SHP77 treated with DMSO at 0.1 percent for 48 hours (cell line): ENCODE measurements around the gene TNFAIP3.

Experiments
- DNase-seq: peaks from one replicate; lab custom pipeline; 2025; lab: John Stamatoyannopoulos, UW

The TNFAIP3 gene

DNA sequence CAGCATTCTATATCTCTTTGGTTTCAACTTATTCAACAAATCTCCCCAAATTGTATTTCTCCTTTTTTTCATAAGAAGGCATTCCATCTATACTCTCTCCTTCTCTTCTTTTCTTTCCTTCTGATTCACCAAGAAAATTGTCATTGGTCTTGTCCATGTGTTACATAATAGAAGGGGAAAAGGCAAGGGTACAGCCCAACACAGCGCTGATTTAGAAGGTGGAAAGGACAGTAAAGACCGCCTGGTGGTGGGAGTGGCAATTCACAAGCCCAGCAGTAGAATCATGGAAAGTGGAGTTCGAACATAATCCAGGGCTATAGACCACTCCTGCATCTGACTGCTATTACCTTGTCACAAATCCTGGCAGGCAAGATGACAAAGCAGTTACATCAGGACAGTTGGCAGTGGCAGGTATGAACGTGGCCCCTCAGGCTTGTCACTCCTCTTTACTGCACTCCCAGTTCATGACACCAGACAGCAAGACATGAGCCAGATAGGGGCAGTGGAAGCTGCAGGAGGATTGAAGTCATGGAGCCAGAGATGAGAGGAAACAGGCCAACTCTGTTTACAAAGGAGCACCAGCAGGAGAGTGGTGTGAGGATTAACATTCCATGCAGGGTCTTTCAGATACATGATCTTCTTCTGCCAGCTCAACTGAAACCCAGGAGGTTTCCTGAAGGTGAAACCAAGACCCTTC is 2.1 kb upstream of the TNFAIP3 start:
- no peak for DNase-seq

- DNase-seq, result no peak
Observed at GRCh38 chr6:137866200-137866913, 702 bp upstream of the TNFAIP3 start.

GRCh38 chr6:137867685-137868509 is 838 bp downstream of the TNFAIP3 start:
- no peak for DNase-seq

- no peak for DNase-seq
Observed at GRCh38 chr6:137868721-137869548, 1.9 kb downstream of the TNFAIP3 start.

GRCh38 chr6:137869549-137870307 is 2.7 kb downstream of the TNFAIP3 start:
- DNase-seq, result no peak

DNA sequence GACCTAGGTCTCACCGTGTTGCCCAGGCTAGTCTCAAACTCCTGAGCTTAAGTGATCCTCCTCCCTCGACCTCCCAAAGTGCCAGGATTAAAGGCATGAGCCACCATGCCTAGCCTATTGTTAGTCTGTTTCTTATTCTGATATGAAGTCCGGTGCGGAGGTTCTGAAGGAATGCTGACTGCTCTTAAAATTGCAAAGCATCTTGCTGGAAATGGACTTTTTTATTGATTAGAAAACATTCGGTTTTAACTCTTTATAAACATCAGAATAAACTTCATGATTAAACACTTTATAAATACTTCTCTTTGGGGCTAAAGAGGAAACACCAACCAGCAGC is 3.2 kb downstream of the TNFAIP3 start:
- DNase-seq, result no peak

- no peak for DNase-seq
Observed at GRCh38 chr6:137870744-137871247, 3.7 kb downstream of the TNFAIP3 start.

- no peak for DNase-seq
Observed at GRCh38 chr6:137871291-137871690, 4.2 kb downstream of the TNFAIP3 start.

GRCh38 chr6:137871831-137872454 is 4.9 kb downstream of the TNFAIP3 start:
- no peak for DNase-seq

- DNase-seq, result no peak
Observed at GRCh38 chr6:137872581-137873115, 5.6 kb downstream of the TNFAIP3 start.

DNA sequence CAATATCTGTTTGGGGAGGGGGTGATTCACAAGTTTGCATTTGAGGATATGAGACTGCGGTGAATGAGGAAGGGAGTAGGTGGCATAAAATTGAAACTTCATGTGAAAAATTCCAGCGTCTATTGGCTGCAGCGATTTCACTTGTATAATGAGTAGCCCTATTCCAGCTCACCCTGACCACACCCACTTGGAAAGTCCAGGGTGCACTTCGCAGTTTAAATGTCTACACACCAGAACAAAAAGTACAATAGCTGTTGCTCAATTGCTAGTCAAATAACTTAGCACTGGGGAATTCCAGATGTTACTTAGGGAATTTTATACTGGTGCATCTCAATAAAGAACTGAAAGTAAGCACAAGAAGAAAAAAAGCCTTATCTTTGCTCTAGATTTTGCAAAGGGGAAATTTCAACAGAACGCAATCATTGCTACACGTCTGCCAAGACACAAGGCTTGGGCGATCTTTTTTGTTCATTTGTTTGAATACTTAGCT is 6.3 kb downstream of the TNFAIP3 start:
- no peak for DNase-seq

DNA sequence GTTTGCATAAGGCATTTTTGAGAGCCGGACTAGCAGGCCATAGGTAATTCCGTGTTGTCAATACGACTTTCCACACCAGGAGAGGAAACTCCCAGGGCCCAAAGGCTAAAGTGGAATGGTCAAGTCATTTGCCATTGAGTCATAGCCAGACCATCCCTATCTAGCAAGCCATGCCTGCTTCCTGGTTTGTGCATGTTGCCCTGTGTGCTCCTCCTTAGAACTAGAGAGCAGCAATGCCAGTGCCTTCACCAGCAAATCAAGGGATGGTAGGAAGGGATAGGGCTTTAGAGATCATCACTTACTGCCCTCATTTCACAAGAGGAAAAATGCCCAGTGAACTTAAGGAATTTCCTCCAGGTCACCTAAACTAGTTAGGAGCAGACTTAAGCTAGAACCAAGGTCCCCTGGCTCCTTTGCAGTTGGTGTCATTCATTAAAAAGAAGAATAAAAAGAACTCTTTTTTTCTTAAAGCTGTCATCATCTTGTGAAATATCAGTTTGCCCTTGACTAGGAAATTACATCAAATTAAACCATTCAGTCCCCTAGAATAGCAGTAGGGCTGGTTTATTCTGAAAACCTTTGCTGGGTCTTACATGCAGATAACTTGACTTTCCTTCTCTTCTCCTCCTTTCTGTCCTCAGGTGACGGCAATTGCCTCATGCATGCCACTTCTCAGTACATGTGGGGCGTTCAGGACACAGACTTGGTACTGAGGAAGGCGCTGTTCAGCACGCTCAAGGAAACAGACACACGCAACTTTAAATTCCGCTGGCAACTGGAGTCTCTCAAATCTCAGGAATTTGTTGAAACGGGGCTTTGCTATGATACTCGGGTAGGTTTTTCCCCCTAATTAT is 7.4 kb downstream of the TNFAIP3 start:
- DNase-seq, result no peak

DNA sequence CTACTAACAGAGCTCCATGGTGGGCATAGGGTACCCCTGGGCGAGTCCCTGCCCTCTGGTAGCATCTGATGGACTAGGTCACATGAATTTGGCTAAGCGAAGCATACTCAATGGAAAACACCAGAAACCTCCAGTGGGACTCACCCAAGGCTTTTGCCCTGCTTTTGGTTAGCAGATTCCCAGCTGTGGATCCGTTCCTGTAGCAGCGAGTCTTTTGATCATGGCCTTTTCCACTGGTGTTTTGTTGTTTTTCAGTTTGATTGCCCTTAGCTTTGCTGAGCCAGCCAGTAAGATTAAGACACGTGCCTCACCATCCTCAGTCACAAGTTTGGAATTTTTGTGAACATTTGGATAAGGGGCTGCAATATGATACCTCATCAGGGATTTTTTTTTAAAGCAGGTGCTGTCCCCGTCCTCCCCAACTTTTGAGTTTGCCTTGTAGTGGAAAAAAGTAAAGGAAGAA is 8.0 kb downstream of the TNFAIP3 start:
- DNase-seq, result no peak

GRCh38 chr6:137875606-137876005 is 8.5 kb downstream of the TNFAIP3 start:
- DNase-seq, result no peak

DNA sequence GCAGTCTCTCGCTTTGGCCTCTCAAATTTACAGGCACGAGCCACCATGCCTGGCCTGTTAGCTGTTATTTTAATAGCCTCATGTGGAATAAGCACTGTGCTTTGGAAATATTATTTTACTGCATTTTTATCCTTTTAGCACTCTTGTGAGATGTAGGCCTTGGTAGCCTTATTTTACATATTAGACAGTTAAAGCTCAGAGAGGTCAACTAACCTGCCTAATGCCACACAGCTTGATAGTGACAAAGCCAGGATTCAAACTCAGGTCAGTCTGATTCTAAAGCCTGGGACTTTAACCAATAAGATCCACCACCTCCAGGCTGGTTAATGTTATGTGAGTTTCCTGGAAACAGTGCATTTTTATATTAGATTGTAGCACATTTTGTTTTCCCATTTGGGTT is 9.5 kb downstream of the TNFAIP3 start:
- no peak for DNase-seq

DNA sequence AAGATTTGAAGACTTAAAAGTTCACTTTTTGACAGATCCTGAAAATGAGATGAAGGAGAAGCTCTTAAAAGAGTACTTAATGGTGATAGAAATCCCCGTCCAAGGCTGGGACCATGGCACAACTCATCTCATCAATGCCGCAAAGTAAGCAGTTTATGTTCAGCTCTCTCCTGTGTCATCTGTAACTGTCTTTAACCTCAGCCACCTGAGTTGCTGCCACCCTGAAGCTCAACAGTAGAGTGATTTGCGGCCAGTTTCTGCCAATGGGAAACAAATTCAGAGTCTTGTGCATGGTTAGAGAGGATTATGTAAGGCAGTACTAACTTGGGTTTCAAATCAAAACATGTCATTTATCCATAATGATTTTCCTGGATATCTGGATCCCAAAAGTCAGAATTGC is 10.1 kb downstream of the TNFAIP3 start:
- DNase-seq, result no peak

DNA sequence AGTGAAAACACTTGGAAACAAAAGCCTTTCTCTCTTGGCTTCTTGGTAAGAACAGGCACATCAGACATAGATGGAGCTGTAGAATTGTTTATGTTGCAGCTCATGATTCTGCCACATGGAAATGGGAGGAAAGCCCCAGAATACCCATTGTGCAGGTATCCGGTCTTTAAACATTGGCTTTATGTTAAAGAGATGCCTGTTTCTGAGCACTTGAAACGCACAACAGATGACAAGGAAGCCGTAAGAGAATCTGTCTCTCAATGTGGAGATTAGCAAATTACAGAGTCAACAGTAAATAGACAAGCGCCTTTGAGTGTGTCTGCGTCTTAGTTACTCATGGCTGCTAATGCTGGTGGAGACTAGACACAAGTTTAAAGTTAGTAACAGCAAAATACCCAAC is 10.5 kb downstream of the TNFAIP3 start:
- DNase-seq, result no peak

- no peak for DNase-seq
Observed at GRCh38 chr6:137878029-137878428, 11.0 kb downstream of the TNFAIP3 start.
